CD14-positive monocyte (primary cell): Measurements from ENCODE around the gene HSP90B1. TPM values are rescaled to one million over a fixed set of nuclear protein-coding genes. Genes with fewer than 3 reads are reported as not detected.
A peak's percentile ranks its signal among the peaks of the same experiment; 100 is the strongest.

Experiments
- DNase-seq, 3 donors: peaks; one replicate each; pipeline ENCODE4 v3.0.0-alpha.2; 2011 to 2022
- H2AFZ ChIP-seq: 2 replicates; pipeline ENCODE4 v1.6.0; 2012; ENCODE audit warnings: mild to moderate bottlenecking, low read depth, low read length, inconsistent platforms; ENCODE audit not compliant: insufficient read depth, poor library complexity, severe bottlenecking
- H3K27ac ChIP-seq, 2 donors: 1 replicate in 1 of 2; 2 replicates in 1 of 2; pipeline ENCODE4 v1.5.1; 2012 to 2013; ENCODE audit warnings: low read length in 2 of 2, control low read depth in 1 of 2, inconsistent platforms in 1 of 2, low read depth in 1 of 2, mild to moderate bottlenecking in 1 of 2
- H3K27me3 ChIP-seq, 2 donors: one replicate each; pipeline versions ENCODE4 v1.6.0 to v1.6.1; 2011 to 2013; ENCODE audit warnings: low read length in 2 of 2; ENCODE audit not compliant: control insufficient read depth in 2 of 2, insufficient read depth in 2 of 2
- H3K36me3 ChIP-seq, 2 donors: replicated peaks in 1 of 2; 1 replicate in 1 of 2; 2 replicates in 1 of 2; pipeline versions ENCODE4 v1.5.1 to v1.6.1; 2012 to 2013; ENCODE audit warnings: low read length in 2 of 2, control low read depth in 1 of 2, inconsistent platforms in 1 of 2, mild to moderate bottlenecking in 1 of 2; ENCODE audit not compliant: insufficient read depth in 2 of 2, control insufficient read depth in 1 of 2
- H3K4me1 ChIP-seq, 2 donors: 1 replicate in 1 of 2; 2 replicates in 1 of 2; pipeline versions ENCODE4 v1.5.1 to v1.6.1; 2012 to 2013; ENCODE audit warnings: low read length in 2 of 2, control low read depth in 1 of 2, inconsistent platforms in 1 of 2, mild to moderate bottlenecking in 1 of 2, moderate library complexity in 1 of 2; ENCODE audit not compliant: insufficient read depth in 2 of 2, control insufficient read depth in 1 of 2
- H3K4me2 ChIP-seq: replicated peaks from 2 replicates; pipeline ENCODE3; 2012; ENCODE audit warnings: low read length, moderate library complexity, mild to moderate bottlenecking; ENCODE audit not compliant: poor library complexity, severe bottlenecking; ENCODE audit errors: extremely low read depth
- H3K4me3 ChIP-seq, 3 experiments: fragments of 200-600 bp in 1 of 3; sonication (generic) in 1 of 3; replicated peaks in 1 of 3; 1 replicate in 2 of 3; 2 replicates in 1 of 3; pipeline ENCODE4 v1.5.1; 2011 to 2013; ENCODE audit warnings: low read length in 3 of 3, mild to moderate bottlenecking in 3 of 3, control low read depth in 2 of 3, low read depth in 2 of 3, inconsistent platforms in 1 of 3, moderate library complexity in 1 of 3
- H3K79me2 ChIP-seq: 2 replicates; pipeline ENCODE4 v1.6.0; 2012; ENCODE audit warnings: mild to moderate bottlenecking, control low read depth, inconsistent platforms, low read length, moderate library complexity; ENCODE audit not compliant: insufficient read depth
- H3K9ac ChIP-seq: 2 replicates; pipeline ENCODE4 v1.6.0; 2017; ENCODE audit warnings: low read length, mild to moderate bottlenecking; ENCODE audit not compliant: insufficient read depth, poor library complexity, severe bottlenecking
- H3K9me3 ChIP-seq, 2 donors: replicated peaks in 1 of 2; 1 replicate in 1 of 2; 2 replicates in 1 of 2; pipeline versions ENCODE4 v1.5.1 to v1.6.1; 2012 to 2013; ENCODE audit warnings: low read length in 2 of 2, control low read depth in 1 of 2; ENCODE audit not compliant: control insufficient read depth in 1 of 2, insufficient read depth in 1 of 2
- H4K20me1 ChIP-seq: 2 replicates; pipeline ENCODE4 v1.6.0; 2012; ENCODE audit warnings: mild to moderate bottlenecking, low read length, control low read depth, moderate library complexity; ENCODE audit not compliant: insufficient read depth
- H3K27ac Mint-ChIP-seq, 7 donors: one replicate each; pipeline ENCODE4 v1.8.0; 2020; ENCODE audit warnings: mild to moderate bottlenecking in 7 of 7, mixed read lengths in 7 of 7, moderate library complexity in 6 of 7, inconsistent platforms in 2 of 7
- H3K27me3 Mint-ChIP-seq, 3 donors: one replicate each; pipeline ENCODE4 v1.8.0; 2021 to 2022; ENCODE audit warnings: low read depth in 3 of 3, mild to moderate bottlenecking in 3 of 3, mixed read lengths in 3 of 3, moderate library complexity in 3 of 3, inconsistent platforms in 1 of 3
- H3K36me3 Mint-ChIP-seq, 2 donors: one replicate each; pipeline ENCODE4 v1.8.0; 2020; ENCODE audit warnings: mixed read lengths in 2 of 2, inconsistent platforms in 1 of 2, mild to moderate bottlenecking in 1 of 2
- H3K4me1 Mint-ChIP-seq: one replicate; pipeline ENCODE4 v1.8.0; 2020; ENCODE audit warnings: mild to moderate bottlenecking, mixed read lengths
- H3K4me3 Mint-ChIP-seq, 2 donors: one replicate each; pipeline ENCODE4 v1.8.0; 2020; ENCODE audit warnings: mild to moderate bottlenecking in 2 of 2, mixed read lengths in 2 of 2, moderate library complexity in 1 of 2
- H3K9me3 Mint-ChIP-seq, 7 donors: one replicate each; pipeline ENCODE4 v1.8.0; 2020 to 2022; ENCODE audit warnings: mixed read lengths in 7 of 7, mild to moderate bottlenecking in 6 of 7, moderate library complexity in 6 of 7, inconsistent platforms in 2 of 7
- CTCF ChIP-seq: fragments of 200-600 bp; IDR thresholded peaks from one replicate; pipeline ENCODE4 v1.8.0; 2022; ENCODE audit warnings: antibody characterized with exemption, mild to moderate bottlenecking
- WGBS: methylation state at CpG from one replicate; pipeline ENCODE4 v1.1.5; 2013; ENCODE audit warnings: missing lambda C conversion rate; ENCODE audit not compliant: insufficient coverage; 5-methylcytosine and 5-hydroxymethylcytosine counted together
- intact Hi-C, 2 donors: fragments of 100-400 bp; cut with micrococcal nuclease; formaldehyde crosslinking; loops; one replicate each; pipeline versions ENCODE4 v1.15.0 to v1.15.1; 2023
- polyA plus RNA-seq, 3 donors: library from polyadenylated mRNA; depleted of rRNA in 1 of 3; unstranded in 2 of 3; stranded (reverse) in 1 of 3; fragments of 300-500 nt in 2 of 3; fragments of >200 nt in 1 of 3; fragmentation: Illumina TruSeq in 2 of 3; gene quantifications; 1 replicate in 2 of 3; 2 replicates in 1 of 3; pipeline ENCODE4 v1.2.3, GENCODE V29; 2012 to 2021

Gene HSP90B1
- polyA plus RNA-seq, 3 donors, result 97.9 to 177 (median 108) TPM

- H3K4me1 Mint-ChIP-seq, result peaks cover 14% of the 10 kb centered on the region
- no peak overlapping the region for H3K27ac Mint-ChIP-seq
- Histone ChIP-seq H3K4me2 (no peak overlapping the region), H4K20me1 (peaks cover 9% of the 10 kb centered on the region), H3K27ac (no peak overlapping the region), H3K9ac (no peak overlapping the region), H2AFZ (no peak overlapping the region), H3K4me1 (peaks cover 11 to 16% of the 10 kb centered on the region in 2 donors), H3K4me3 (no peak overlapping the region), H3K36me3 (peaks cover 63 to 71% of the 10 kb centered on the region in 2 donors), H3K79me2 (peaks cover 25% of the 10 kb centered on the region), H3K27me3 (no peaks in the 10 kb centered on the region), H3K9me3 (no peaks in the 10 kb centered on the region)
- H3K4me3 Mint-ChIP-seq, result no peak overlapping the region
- no peak for TF ChIP-seq CTCF
- peaks cover 0 to 2% (median 2%) of the 10 kb centered on the region in 3 donors for H3K27me3 Mint-ChIP-seq
- peaks cover 50 to 68% of the 10 kb centered on the region in 2 donors for H3K36me3 Mint-ChIP-seq
- WGBS, result no CpG with 5 or more reads among the region's 1 CpG
- no peak for DNase-seq
- intact Hi-C loops, result loop anchor here (10.0 kb wide), 2 partner anchors 1162 to 1182 kb away; no protein-coding TSS in a partner anchor
- H3K9me3 Mint-ChIP-seq, result no peaks in the 10 kb centered on the region
These were observed 22.3 kb downstream of the HSP90B1 start for GRCh38 chr12:103952497-103952896.

GRCh38 chr12:103955811-103956508, 25.8 kb downstream of the HSP90B1 start:
- peaks cover 25% of the 10 kb centered on the region for H3K79me2 ChIP-seq
- H3K4me2 ChIP-seq, result peak overlapping the region; percentile 90
- peak overlapping the region; percentile 71 to 88 (median 86) for H3K4me3 ChIP-seq
- H3K27ac Mint-ChIP-seq, result peak overlapping the region in 5 of 7 donors; percentile 10 to 99 (median 93)
- H3K36me3 ChIP-seq, result peaks cover 30 to 36% of the 10 kb centered on the region in 2 donors
- H3K4me1 Mint-ChIP-seq, result peaks cover 15% of the 10 kb centered on the region
- H3K36me3 Mint-ChIP-seq, result peaks cover 20 to 34% of the 10 kb centered on the region in 2 donors
- peak overlapping the region; percentile 94 for H2AFZ ChIP-seq
- no peaks in the 10 kb centered on the region for H3K9me3 ChIP-seq
- peak overlapping the region; percentile 88 to 94 for H3K4me3 Mint-ChIP-seq
- peaks cover 13 to 18% of the 10 kb centered on the region in 2 donors for H3K4me1 ChIP-seq
- H3K9ac ChIP-seq, result peak overlapping the region; percentile 71
- H3K27ac ChIP-seq, result peak overlapping the region in 1 of 2 donors; percentile 85
- H3K27me3 Mint-ChIP-seq, result peaks cover 0 to 2% (median 2%) of the 10 kb centered on the region in 3 donors
- no peaks in the 10 kb centered on the region for H3K27me3 ChIP-seq
- TF ChIP-seq CTCF, result no peak
- H4K20me1 ChIP-seq, result no peaks in the 10 kb centered on the region
- intact Hi-C loops, result loop anchor here (2.0 to 10.0 kb wide), 3 partner anchors 25 to 1179 kb away; partner anchors contain the start of gene HSP90B1 (in 1 of the 2)
- 42% methylated on average over 6 of the region's 7 CpGs for WGBS
- DNase-seq, result no peak
- H3K9me3 Mint-ChIP-seq, result no peaks in the 10 kb centered on the region
